ENCODE measurements around the gene CKAP2L. TPM values are rescaled to one million over a fixed set of nuclear protein-coding genes. Genes with fewer than 3 reads are reported as not detected.

CKAP2L gene
- total and polyA plus RNA-seq, 4 donors, result 0.19 to 15.9 (median 0.91) TPM; not detected in 1

DNA sequence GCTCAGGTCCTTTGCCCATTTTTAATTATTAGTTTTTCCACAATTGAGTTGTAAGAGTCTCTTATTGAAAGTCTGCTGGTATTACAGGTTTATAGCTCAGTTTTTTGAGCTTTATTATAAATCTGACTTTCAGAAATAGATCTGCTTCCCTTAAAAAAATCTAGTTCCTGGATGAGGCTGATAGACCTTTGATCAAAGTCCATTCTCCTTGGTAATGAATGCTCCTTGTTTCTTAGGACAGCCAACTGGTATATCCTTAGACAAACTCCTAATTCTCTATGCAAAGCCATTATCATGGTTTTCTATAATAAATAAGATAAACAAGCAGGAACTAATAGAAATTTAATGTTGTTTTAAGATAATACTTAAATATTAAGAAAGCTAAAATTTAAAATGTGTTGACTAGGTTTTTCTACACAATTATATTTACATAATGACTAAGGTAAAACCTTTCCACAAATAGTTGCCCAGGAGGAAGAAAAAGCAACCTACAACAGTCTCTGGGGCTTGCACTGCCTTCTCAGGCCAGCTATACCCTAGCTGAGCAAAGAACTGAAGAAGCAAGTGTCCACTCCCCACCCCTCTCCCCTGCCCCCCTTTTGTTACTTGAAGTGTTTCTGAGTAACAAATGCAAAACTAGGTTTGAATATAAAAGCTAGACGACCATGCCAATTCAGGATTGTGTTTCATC lies 26.7 kb downstream of the CKAP2L start:
- DNase-seq (ENCODE audit: low spot score), result no peak
- no peak overlapping the region for H3K9ac ChIP-seq (ENCODE audit: low read depth in 1 of 2, low read length in 2 of 2)
- no peak overlapping the region for H3K4me3 ChIP-seq (ENCODE audit: low read depth in 1 of 3, low read length in 3 of 3)
- no peaks in the 10 kb centered on the region for H3K9me3 ChIP-seq (ENCODE audit: control insufficient read depth in 4 of 4, low read length in 3 of 4)
- H3K4me1 ChIP-seq (ENCODE audit: control insufficient read depth in 4 of 4, insufficient read depth in 4 of 4, low read length in 3 of 4), result no peaks in the 10 kb centered on the region
- H3K27ac ChIP-seq (ENCODE audit: low read depth in 1 of 2, low read length in 2 of 2), result no peak overlapping the region
- TF ChIP-seq JUND (IDR thresholded peaks at IDR 0.05) (no peak), FOXA1 (IDR thresholded peaks at IDR 0.05) (no peak), HNF4G (IDR thresholded peaks at IDR 0.05) (no peak), RXRA (IDR thresholded peaks at IDR 0.05) (no peak), NR2F2 (IDR thresholded peaks at IDR 0.05) (no peak), EGR1 (IDR thresholded peaks at IDR 0.05; ENCODE audit: low read depth in 2 of 2) (no peak)
- TF ChIP-seq, protein P1, sequence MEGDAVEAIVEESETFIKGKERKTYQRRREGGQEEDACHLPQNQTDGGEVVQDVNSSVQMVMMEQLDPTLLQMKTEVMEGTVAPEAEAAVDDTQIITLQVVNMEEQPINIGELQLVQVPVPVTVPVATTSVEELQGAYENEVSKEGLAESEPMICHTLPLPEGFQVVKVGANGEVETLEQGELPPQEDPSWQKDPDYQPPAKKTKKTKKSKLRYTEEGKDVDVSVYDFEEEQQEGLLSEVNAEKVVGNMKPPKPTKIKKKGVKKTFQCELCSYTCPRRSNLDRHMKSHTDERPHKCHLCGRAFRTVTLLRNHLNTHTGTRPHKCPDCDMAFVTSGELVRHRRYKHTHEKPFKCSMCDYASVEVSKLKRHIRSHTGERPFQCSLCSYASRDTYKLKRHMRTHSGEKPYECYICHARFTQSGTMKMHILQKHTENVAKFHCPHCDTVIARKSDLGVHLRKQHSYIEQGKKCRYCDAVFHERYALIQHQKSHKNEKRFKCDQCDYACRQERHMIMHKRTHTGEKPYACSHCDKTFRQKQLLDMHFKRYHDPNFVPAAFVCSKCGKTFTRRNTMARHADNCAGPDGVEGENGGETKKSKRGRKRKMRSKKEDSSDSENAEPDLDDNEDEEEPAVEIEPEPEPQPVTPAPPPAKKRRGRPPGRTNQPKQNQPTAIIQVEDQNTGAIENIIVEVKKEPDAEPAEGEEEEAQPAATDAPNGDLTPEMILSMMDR (IDR thresholded peaks at IDR 0.05; ENCODE audit: low read depth, low read length, missing input control), result no peak
- TF ChIP-seq, protein P2, sequence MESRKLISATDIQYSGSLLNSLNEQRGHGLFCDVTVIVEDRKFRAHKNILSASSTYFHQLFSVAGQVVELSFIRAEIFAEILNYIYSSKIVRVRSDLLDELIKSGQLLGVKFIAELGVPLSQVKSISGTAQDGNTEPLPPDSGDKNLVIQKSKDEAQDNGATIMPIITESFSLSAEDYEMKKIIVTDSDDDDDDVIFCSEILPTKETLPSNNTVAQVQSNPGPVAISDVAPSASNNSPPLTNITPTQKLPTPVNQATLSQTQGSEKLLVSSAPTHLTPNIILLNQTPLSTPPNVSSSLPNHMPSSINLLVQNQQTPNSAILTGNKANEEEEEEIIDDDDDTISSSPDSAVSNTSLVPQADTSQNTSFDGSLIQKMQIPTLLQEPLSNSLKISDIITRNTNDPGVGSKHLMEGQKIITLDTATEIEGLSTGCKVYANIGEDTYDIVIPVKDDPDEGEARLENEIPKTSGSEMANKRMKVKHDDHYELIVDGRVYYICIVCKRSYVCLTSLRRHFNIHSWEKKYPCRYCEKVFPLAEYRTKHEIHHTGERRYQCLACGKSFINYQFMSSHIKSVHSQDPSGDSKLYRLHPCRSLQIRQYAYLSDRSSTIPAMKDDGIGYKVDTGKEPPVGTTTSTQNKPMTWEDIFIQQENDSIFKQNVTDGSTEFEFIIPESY (IDR thresholded peaks at IDR 0.05), result no peak
- H3K36me3 ChIP-seq (ENCODE audit: control insufficient read depth in 4 of 4, insufficient read depth in 3 of 4, low read depth in 1 of 4, low read length in 3 of 4), result no peaks in the 10 kb centered on the region
- WGBS, result 88% methylated on average over 1 of the region's 1 CpG
- H3K27me3 ChIP-seq (ENCODE audit: control insufficient read depth in 4 of 4, insufficient read depth in 4 of 4, low read length in 3 of 4), result no peaks in the 10 kb centered on the region

DNA sequence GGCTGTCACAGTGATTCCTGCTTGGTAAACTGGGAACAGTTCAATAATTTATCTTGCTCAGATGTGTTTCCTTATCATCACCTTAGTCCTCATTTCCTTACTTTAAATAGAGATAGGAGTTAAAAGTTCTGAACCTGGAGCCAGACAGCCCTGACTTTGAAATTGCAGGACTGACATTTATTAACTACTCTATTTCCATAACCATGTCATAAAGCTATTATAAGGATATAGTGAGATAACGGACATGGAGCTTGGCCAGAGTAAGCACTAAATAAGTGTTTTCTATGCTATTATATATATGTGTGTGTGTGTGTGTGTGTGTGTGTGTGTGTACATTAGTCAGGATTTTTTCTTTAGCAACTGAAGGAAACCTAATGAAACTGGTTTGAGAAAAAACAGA lies 30.5 kb downstream of the CKAP2L start:
- Histone ChIP-seq H3K9me3 (ENCODE audit: control insufficient read depth in 4 of 4, low read length in 3 of 4) (no peaks in the 10 kb centered on the region), H3K27ac (ENCODE audit: low read depth in 1 of 2, low read length in 2 of 2) (no peak overlapping the region), H3K9ac (ENCODE audit: low read depth in 1 of 2, low read length in 2 of 2) (no peak overlapping the region), H3K36me3 (ENCODE audit: control insufficient read depth in 4 of 4, insufficient read depth in 3 of 4, low read depth in 1 of 4, low read length in 3 of 4) (no peaks in the 10 kb centered on the region), H3K4me1 (ENCODE audit: control insufficient read depth in 4 of 4, insufficient read depth in 4 of 4, low read length in 3 of 4) (no peaks in the 10 kb centered on the region), H3K4me3 (ENCODE audit: low read depth in 1 of 3, low read length in 3 of 3) (no peak overlapping the region), H3K27me3 (ENCODE audit: control insufficient read depth in 4 of 4, insufficient read depth in 4 of 4, low read length in 3 of 4) (no peaks in the 10 kb centered on the region)
- 72% methylated on average over 1 of the region's 1 CpG for WGBS
- no peak for DNase-seq (ENCODE audit: low spot score)
- TF ChIP-seq, protein P3, sequence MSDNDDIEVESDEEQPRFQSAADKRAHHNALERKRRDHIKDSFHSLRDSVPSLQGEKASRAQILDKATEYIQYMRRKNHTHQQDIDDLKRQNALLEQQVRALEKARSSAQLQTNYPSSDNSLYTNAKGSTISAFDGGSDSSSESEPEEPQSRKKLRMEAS (IDR thresholded peaks at IDR 0.05), result no peak
- TF ChIP-seq RAD21 (IDR thresholded peaks at IDR 0.05), result no peak
- TF ChIP-seq FOXA1 (IDR thresholded peaks at IDR 0.05), result no peak
- no peak for TF ChIP-seq JUND (IDR thresholded peaks at IDR 0.05)

DNA sequence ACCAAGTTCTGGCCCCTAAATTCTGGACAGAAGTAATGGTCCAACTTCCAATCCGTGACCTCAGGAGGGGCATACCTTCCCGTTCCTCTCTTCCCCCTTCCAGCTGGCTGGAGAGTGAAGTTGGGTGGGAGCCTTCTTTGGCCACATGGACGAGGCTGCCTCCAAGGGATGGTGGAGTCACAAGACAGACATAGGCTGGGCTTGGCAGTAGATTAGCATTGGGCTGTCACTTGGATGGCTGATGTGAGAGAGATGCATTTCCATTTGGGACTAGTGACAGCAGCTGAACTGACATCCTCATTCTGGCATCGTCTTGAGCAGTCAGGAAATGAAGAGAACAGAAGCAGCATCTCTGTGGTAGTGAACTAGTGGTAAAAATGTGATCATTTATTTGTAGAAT lies 31.0 kb downstream of the CKAP2L start:
- Histone ChIP-seq H3K9me3 (ENCODE audit: control insufficient read depth in 4 of 4, low read length in 3 of 4) (no peaks in the 10 kb centered on the region), H3K27ac (ENCODE audit: low read depth in 1 of 2, low read length in 2 of 2) (no peak overlapping the region), H3K27me3 (ENCODE audit: control insufficient read depth in 4 of 4, insufficient read depth in 4 of 4, low read length in 3 of 4) (no peaks in the 10 kb centered on the region), H3K9ac (ENCODE audit: low read depth in 1 of 2, low read length in 2 of 2) (no peak overlapping the region), H3K4me1 (ENCODE audit: control insufficient read depth in 4 of 4, insufficient read depth in 4 of 4, low read length in 3 of 4) (no peaks in the 10 kb centered on the region), H3K4me3 (ENCODE audit: low read depth in 1 of 3, low read length in 3 of 3) (no peak overlapping the region), H3K36me3 (ENCODE audit: control insufficient read depth in 4 of 4, insufficient read depth in 3 of 4, low read depth in 1 of 4, low read length in 3 of 4) (no peaks in the 10 kb centered on the region)
- TF ChIP-seq, protein P2 (IDR thresholded peaks at IDR 0.05), result no peak
- TF ChIP-seq, protein P4, sequence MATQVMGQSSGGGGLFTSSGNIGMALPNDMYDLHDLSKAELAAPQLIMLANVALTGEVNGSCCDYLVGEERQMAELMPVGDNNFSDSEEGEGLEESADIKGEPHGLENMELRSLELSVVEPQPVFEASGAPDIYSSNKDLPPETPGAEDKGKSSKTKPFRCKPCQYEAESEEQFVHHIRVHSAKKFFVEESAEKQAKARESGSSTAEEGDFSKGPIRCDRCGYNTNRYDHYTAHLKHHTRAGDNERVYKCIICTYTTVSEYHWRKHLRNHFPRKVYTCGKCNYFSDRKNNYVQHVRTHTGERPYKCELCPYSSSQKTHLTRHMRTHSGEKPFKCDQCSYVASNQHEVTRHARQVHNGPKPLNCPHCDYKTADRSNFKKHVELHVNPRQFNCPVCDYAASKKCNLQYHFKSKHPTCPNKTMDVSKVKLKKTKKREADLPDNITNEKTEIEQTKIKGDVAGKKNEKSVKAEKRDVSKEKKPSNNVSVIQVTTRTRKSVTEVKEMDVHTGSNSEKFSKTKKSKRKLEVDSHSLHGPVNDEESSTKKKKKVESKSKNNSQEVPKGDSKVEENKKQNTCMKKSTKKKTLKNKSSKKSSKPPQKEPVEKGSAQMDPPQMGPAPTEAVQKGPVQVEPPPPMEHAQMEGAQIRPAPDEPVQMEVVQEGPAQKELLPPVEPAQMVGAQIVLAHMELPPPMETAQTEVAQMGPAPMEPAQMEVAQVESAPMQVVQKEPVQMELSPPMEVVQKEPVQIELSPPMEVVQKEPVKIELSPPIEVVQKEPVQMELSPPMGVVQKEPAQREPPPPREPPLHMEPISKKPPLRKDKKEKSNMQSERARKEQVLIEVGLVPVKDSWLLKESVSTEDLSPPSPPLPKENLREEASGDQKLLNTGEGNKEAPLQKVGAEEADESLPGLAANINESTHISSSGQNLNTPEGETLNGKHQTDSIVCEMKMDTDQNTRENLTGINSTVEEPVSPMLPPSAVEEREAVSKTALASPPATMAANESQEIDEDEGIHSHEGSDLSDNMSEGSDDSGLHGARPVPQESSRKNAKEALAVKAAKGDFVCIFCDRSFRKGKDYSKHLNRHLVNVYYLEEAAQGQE (IDR thresholded peaks at IDR 0.05), result no peak
- no peak for TF ChIP-seq FOXA2 (IDR thresholded peaks at IDR 0.05)
- DNase-seq (ENCODE audit: low spot score), result no peak
- WGBS, result 71% methylated on average over 4 of the region's 4 CpGs

All from liver (tissue), 9 donors.